Adrenal gland (tissue), 12 donors: ENCODE data around the gene SLC13A5. TPM values are rescaled to one million over a fixed set of nuclear protein-coding genes. Genes with fewer than 3 reads are reported as not detected.

Source experiments
- DNase-seq, 7 donors: peaks; one replicate each; pipeline ENCODE4 v3.0.0-alpha.2; 2019 to 2020
- H3K27ac ChIP-seq, 5 donors: fragments of 200-600 bp; sonication (generic) in 4 of 5; 1 replicate in 3 of 5; 2 replicates in 2 of 5; pipeline versions ENCODE4 v1.5.1 to v1.8.0; 2016 to 2020; ENCODE audit warnings: mild to moderate bottlenecking in 1 of 5
- H3K27me3 ChIP-seq: fragments of 200-600 bp; 2 replicates; pipeline ENCODE4 v1.8.0; 2021
- H3K36me3 ChIP-seq, 2 donors: fragments of 200-600 bp; replicated peaks in 1 of 2; 1 replicate in 1 of 2; 2 replicates in 1 of 2; pipeline versions ENCODE4 v1.5.1 to v1.8.0; 2018 to 2022
- H3K4me1 ChIP-seq, 2 donors: fragments of 200-600 bp; replicated peaks in 1 of 2; 1 replicate in 1 of 2; 2 replicates in 1 of 2; pipeline versions ENCODE4 v1.5.1 to v1.8.0; 2018 to 2021
- H3K4me3 ChIP-seq, 4 donors: fragments of 200-600 bp; sonication (generic) in 3 of 4; one replicate each; pipeline ENCODE4 v1.5.1; 2016 to 2018
- H3K9me3 ChIP-seq, 3 donors: fragments of 200-600 bp; sonication (generic) in 1 of 3; replicated peaks in 1 of 3; 1 replicate in 2 of 3; 2 replicates in 1 of 3; pipeline versions ENCODE4 v1.5.1 to v1.8.0; 2016 to 2021
- POLR2A ChIP-seq, 2 donors: fragments of 450-650 bp; IDR thresholded peaks; one replicate each; pipeline ENCODE4 v1.6.1; 2017; ENCODE audit warnings: antibody characterized with exemption in 2 of 2, mild to moderate bottlenecking in 2 of 2, moderate library complexity in 1 of 2
- WGBS, 4 donors: extraction: QIAGEN DNeasy Blood & Tissue Kit in 2 of 4; methylation state at CpG; one replicate each; pipeline versions ENCODE4 v1.1.5 to v1.1.7; 2013 to 2017; 5-methylcytosine and 5-hydroxymethylcytosine counted together
- intact Hi-C, 2 donors: fragments of 100-400 bp; cut with DNase I; formaldehyde crosslinking; loops; one replicate each; pipeline versions ENCODE4 v1.14.1 to v1.15.0; 2022 to 2023
- polyA plus RNA-seq, 3 donors: library from polyadenylated mRNA; stranded (reverse); fragments of 200-250 nt in 2 of 3; fragments of 350-450 nt in 1 of 3; fragmentation: Illumina TruSeq in 1 of 3; extraction: RNeasy Lipid Tissue Mini Kit (QIAGEN cat#74804) in 1 of 3; gene quantifications; one replicate each; pipeline ENCODE4 v1.2.3, GENCODE V29; 2013 to 2014
- total RNA-seq, 9 donors: library from RNA; depleted of rRNA in 4 of 9; stranded (reverse); fragments of >200 nt in 4 of 9; fragments of 120-200 nt in 1 of 9; fragmentation: NEBNext Ultra II Directional in 1 of 9; extraction: Animal tissue kit (Norgen Biotek cat#: 25700) in 1 of 9; gene quantifications; one replicate each; pipeline versions ENCODE4 v1.1.0 to v1.2.4, GENCODE V29; 2013 to 2023
- TF ChIP-seq, protein P1 (sequence below), 6 experiments: fragments of 450-650 bp in 4 of 6; fragments of 200-600 bp in 2 of 6; sonication (generic) in 1 of 6; IDR thresholded peaks; 1 replicate in 5 of 6; 2 replicates in 1 of 6; pipeline versions ENCODE4 v1.5.1 to v1.8.0; 2016 to 2021; ENCODE audit warnings: antibody characterized with exemption in 6 of 6, mild to moderate bottlenecking in 2 of 6, moderate library complexity in 1 of 6
- donor health status: healthy with polysubstance abuse.
- donor health status: Bipolar disorder and iron deficiency.
- donor health status: DM: yes; HTN: yes; CAD: no.
- donor health status: DM: no; HTN: no; CAD: no.
- donor health status: DM: no; HTN: no; CAD: no.
- donor health status: DM: yes; HTN: yes; CAD: no.

The SLC13A5 gene
- total and polyA plus RNA-seq, 12 donors: 0.97 to 7.2 (median 3.6) TPM; not detected in 2

GRCh38 chr17:6671431-6671830 is 41.7 kb downstream of the SLC13A5 start:
- H3K9me3 ChIP-seq: no peaks in the 10 kb centered on the region
- H3K27me3 ChIP-seq: no peaks in the 10 kb centered on the region
- H3K4me1 ChIP-seq: no peaks in the 10 kb centered on the region
- WGBS, 4 donors: 80 to 87% (median 85%) methylated on average over 3 to 7 of the region's 7 CpGs
- H3K27ac ChIP-seq: no peak overlapping the region
- H3K4me3 ChIP-seq: no peak overlapping the region
- DNase-seq: no peak
- H3K36me3 ChIP-seq: no peaks in the 10 kb centered on the region
- TF ChIP-seq, protein P1, sequence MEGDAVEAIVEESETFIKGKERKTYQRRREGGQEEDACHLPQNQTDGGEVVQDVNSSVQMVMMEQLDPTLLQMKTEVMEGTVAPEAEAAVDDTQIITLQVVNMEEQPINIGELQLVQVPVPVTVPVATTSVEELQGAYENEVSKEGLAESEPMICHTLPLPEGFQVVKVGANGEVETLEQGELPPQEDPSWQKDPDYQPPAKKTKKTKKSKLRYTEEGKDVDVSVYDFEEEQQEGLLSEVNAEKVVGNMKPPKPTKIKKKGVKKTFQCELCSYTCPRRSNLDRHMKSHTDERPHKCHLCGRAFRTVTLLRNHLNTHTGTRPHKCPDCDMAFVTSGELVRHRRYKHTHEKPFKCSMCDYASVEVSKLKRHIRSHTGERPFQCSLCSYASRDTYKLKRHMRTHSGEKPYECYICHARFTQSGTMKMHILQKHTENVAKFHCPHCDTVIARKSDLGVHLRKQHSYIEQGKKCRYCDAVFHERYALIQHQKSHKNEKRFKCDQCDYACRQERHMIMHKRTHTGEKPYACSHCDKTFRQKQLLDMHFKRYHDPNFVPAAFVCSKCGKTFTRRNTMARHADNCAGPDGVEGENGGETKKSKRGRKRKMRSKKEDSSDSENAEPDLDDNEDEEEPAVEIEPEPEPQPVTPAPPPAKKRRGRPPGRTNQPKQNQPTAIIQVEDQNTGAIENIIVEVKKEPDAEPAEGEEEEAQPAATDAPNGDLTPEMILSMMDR (IDR thresholded peaks at IDR 0.05): no peak
- no peak for TF ChIP-seq POLR2A (IDR thresholded peaks at IDR 0.05)
- intact Hi-C loops: no loop called here

DNA sequence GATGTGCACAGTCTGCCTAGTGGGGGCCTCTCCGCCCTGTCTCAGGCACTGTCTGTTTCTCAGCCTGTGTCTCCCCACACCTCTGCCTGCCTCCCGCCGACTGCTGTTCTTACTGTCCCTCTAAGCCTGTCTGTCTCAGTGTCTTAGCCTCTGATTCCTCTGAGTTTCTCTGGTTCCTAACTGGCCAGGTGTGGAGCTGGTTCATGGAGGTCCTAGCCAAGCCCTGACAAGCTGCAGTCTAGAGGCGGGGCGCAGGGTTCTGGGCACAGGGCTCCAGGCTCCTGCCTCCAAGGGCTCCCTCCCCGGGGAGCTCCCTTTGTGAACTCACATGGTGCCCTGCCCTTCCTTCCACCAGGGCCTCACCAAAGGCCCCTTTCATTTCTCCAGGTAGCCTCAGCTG is 42.2 kb downstream of the SLC13A5 start:
- H3K36me3 ChIP-seq: no peaks in the 10 kb centered on the region
- no peak for TF ChIP-seq POLR2A (IDR thresholded peaks at IDR 0.05)
- TF ChIP-seq, protein P1 (IDR thresholded peaks at IDR 0.05): no peak
- no peaks in the 10 kb centered on the region for H3K27me3 ChIP-seq
- no peak overlapping the region for H3K4me3 ChIP-seq
- H3K9me3 ChIP-seq: no peaks in the 10 kb centered on the region
- intact Hi-C loops: no loop called here
- no peak overlapping the region for H3K27ac ChIP-seq
- 79 to 85% (median 82%) methylated on average over 5 to 6 of the region's 6 CpGs for WGBS, 4 donors
- DNase-seq: no peak
- no peaks in the 10 kb centered on the region for H3K4me1 ChIP-seq

DNA sequence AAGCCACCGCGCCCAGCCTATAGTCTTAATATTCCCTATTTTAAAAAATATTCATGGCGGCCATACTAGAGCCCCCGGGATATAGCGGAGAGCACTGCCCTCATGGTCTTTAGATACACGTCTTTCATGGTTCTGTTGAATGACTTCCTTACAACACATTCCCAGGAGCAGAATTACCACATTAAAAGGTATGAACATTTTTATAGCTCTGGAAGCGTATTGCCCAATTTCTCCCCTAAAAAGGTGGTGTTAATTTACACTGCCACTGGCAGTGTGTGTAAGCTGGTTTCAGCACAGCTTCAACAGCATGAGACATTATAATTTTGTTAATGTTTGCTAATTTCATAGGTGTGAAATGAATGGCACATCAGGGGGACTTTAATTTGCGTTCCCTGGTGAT is 42.6 kb downstream of the SLC13A5 start:
- DNase-seq: no peak
- Histone ChIP-seq H3K36me3 (no peaks in the 10 kb centered on the region), H3K4me1 (no peaks in the 10 kb centered on the region), H3K4me3 (no peak overlapping the region), H3K27ac (no peak overlapping the region), H3K27me3 (no peaks in the 10 kb centered on the region), H3K9me3 (no peaks in the 10 kb centered on the region)
- WGBS, 4 donors: 87 to 90% (median 89%) methylated on average over 8 of the region's 8 CpGs
- intact Hi-C loops: no loop called here
- no peak for TF ChIP-seq POLR2A (IDR thresholded peaks at IDR 0.05)
- TF ChIP-seq, protein P1 (IDR thresholded peaks at IDR 0.05): no peak

DNA sequence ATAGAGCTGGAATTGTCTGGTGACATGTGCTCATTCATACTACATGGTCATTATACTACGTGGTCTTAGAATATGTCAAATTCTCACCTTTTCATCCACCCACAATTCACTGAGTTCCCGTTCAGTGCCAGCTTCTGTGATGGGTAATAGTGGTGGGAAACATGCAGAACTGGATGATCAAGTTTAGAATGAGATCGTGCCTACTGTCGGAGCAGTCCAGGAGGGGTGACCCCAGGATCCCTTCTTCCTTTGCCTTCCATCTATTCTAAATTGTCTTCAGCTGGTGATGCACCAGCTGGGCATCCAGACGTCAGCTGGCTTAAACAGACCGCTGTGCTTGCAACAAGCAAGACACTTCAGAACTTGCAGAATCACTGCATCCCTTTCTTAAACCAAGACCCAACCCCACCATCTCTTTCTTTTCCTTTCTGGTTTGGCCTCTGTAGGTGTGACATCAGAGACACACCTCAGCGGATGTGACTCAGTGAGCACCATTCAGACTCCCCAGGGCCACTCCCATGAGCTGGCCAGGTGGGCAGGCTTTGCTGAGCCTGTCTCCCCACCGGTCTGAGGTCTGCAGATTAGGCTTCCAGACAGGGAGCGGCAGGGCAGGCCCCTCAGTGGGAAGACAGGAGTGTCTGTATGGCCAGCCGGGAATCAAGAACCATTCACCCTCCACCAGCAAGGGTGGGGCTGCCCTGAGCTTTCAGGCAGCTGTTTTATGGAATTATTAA is 43.5 kb downstream of the SLC13A5 start:
- WGBS, 4 donors: 85 to 88% (median 87%) methylated on average over 8 to 10 of the region's 10 CpGs

More for the DNA sequence above, 43.5 kb downstream of the SLC13A5 start:
- TF ChIP-seq, protein P1 (IDR thresholded peaks at IDR 0.05): no peak
- no peak for TF ChIP-seq POLR2A (IDR thresholded peaks at IDR 0.05)
- no peaks in the 10 kb centered on the region for H3K9me3 ChIP-seq
- no peaks in the 10 kb centered on the region for H3K27me3 ChIP-seq
- no peaks in the 10 kb centered on the region for H3K4me1 ChIP-seq
- H3K36me3 ChIP-seq: no peaks in the 10 kb centered on the region
- H3K27ac ChIP-seq: no peak overlapping the region
- H3K4me3 ChIP-seq: no peak overlapping the region
- DNase-seq: no peak
- intact Hi-C loops: loop anchor here (5.0 to 10.0 kb wide), 4 partner anchors 105 to 335 kb away; partner anchors contain the start of gene FBXO39 (in 1 of the 2)
